Esophagus squamous epithelium (tissue), 5 donors: ENCODE data around the gene ARRB1. TPM values are rescaled to one million over a fixed set of nuclear protein-coding genes. Genes with fewer than 3 reads are reported as not detected.

ENCODE experiments used
- DNase-seq: peaks from one replicate; lab custom pipeline; 2025; lab: John Stamatoyannopoulos, UW
- H3K27ac ChIP-seq, 4 donors: fragments of 200-600 bp; sonication (generic); one replicate each; pipeline ENCODE4 v1.5.1; 2016 to 2019; ENCODE audit warnings: mild to moderate bottlenecking in 1 of 4
- H3K27me3 ChIP-seq, 4 donors: fragments of 200-600 bp; sonication (generic); 1 replicate in 3 of 4; 2 replicates in 1 of 4; pipeline versions ENCODE4 v1.5.1 to v1.6.0; 2017 to 2021; ENCODE audit warnings: antibody characterized with exemption in 1 of 4
- H3K36me3 ChIP-seq, 3 donors: fragments of 200-600 bp; sonication (generic); one replicate each; pipeline ENCODE4 v1.5.1; 2016 to 2019
- H3K4me1 ChIP-seq, 3 donors: fragments of 200-600 bp; sonication (generic); one replicate each; pipeline ENCODE4 v1.5.1; 2017 to 2019
- H3K4me3 ChIP-seq, 4 donors: fragments of 200-600 bp; sonication (generic); 1 replicate in 3 of 4; 2 replicates in 1 of 4; pipeline ENCODE4 v1.5.1; 2016 to 2019; ENCODE audit warnings: mild to moderate bottlenecking in 2 of 4, moderate library complexity in 1 of 4
- H3K9me3 ChIP-seq, 3 donors: fragments of 200-600 bp; sonication (generic); one replicate each; pipeline ENCODE4 v1.5.1; 2016 to 2019
- POLR2A ChIP-seq, 4 donors: fragments of 450-650 bp; IDR thresholded peaks; one replicate each; pipeline ENCODE4 v1.6.1; 2017; ENCODE audit warnings: antibody characterized with exemption in 4 of 4, mild to moderate bottlenecking in 4 of 4, moderate library complexity in 3 of 4
- WGBS, 2 donors: methylation state at CpG; one replicate each; pipeline ENCODE4 v1.1.5; 2018; 5-methylcytosine and 5-hydroxymethylcytosine counted together
- intact Hi-C: fragments of 100-400 bp; cut with DNase I; formaldehyde crosslinking; loops from one replicate; pipeline ENCODE4 v1.15.0; 2022
- total RNA-seq, 4 donors: library from RNA; depleted of rRNA; stranded (reverse); fragments of >200 nt; gene quantifications; one replicate each; pipeline ENCODE4 v1.1.0, GENCODE V29; 2016
- TF ChIP-seq, protein P1 (sequence below), 6 experiments: fragments of 450-650 bp in 4 of 6; fragments of 200-600 bp in 2 of 6; sonication (generic) in 2 of 6; IDR thresholded peaks; one replicate each; pipeline ENCODE4 v1.5.1; 2016 to 2019; ENCODE audit warnings: antibody characterized with exemption in 6 of 6, mild to moderate bottlenecking in 4 of 6, moderate library complexity in 4 of 6
- donor health status: DM: yes; HTN: yes; CAD: no.

The ARRB1 gene
- total RNA-seq, 4 donors from 2014 or later, result 9.6 to 24.8 (median 17.8) TPM

DNA sequence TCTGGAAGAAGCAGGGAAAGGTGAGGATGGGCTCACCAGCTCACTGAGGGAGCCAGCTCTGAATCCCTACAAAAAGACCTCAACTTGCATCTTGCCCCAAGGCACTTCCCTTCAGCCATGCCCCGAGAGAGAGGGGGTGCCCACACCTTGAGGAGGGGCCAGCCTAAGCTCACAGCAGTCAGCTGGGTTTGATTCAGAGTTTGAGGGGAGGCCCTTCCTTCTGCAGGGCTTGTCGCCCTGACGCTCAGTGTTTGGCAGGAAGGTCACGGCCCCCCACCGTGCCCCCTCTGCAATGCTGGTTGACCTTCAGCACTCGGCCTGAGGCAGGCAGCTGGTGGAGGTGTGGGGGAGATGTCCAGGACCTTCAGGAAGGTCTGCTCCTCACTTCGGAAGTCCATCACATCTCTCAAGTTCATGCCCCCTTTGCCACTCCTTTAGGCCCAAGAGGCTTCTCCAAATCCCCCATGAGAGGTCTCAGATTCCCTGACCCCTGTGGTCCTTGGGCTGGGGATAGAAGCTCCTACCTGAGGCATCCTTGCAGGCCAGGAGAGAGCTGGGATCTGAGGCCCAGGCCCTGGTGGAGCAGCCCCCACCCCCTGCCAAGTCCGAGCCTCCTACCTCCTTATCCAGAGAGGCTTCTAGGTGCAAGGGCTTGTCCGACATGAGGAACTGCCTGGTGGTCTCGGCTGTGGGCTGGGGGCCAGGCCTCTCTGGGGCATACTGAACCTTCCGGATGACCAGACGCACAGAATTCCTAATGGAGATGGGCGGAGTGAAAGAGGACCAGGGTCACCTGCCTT is 73.3 kb downstream of the ARRB1 start:
- WGBS, 2 donors, result 73% methylated on average over 3 of the region's 13 CpGs; no CpG with 5 or more reads in 1 of the 2 donors
- Histone ChIP-seq H3K4me1 (peaks cover 0 to 32% (median 11%) of the 10 kb centered on the region in 3 donors), H3K36me3 (peaks cover 3 to 71% (median 7%) of the 10 kb centered on the region in 3 donors), H3K27me3 (no peaks in the 10 kb centered on the region), H3K9me3 (no peaks in the 10 kb centered on the region), H3K4me3 (no peak overlapping the region), H3K27ac (no peak overlapping the region)
- TF ChIP-seq, protein P1, sequence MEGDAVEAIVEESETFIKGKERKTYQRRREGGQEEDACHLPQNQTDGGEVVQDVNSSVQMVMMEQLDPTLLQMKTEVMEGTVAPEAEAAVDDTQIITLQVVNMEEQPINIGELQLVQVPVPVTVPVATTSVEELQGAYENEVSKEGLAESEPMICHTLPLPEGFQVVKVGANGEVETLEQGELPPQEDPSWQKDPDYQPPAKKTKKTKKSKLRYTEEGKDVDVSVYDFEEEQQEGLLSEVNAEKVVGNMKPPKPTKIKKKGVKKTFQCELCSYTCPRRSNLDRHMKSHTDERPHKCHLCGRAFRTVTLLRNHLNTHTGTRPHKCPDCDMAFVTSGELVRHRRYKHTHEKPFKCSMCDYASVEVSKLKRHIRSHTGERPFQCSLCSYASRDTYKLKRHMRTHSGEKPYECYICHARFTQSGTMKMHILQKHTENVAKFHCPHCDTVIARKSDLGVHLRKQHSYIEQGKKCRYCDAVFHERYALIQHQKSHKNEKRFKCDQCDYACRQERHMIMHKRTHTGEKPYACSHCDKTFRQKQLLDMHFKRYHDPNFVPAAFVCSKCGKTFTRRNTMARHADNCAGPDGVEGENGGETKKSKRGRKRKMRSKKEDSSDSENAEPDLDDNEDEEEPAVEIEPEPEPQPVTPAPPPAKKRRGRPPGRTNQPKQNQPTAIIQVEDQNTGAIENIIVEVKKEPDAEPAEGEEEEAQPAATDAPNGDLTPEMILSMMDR (IDR thresholded peaks at IDR 0.05), result no peak
- no peak for TF ChIP-seq POLR2A (IDR thresholded peaks at IDR 0.05)
- intact Hi-C loops, result loop anchor here (10.0 kb wide), 1 partner anchor 257 kb away; no protein-coding TSS in a partner anchor
- no peak for DNase-seq

DNA sequence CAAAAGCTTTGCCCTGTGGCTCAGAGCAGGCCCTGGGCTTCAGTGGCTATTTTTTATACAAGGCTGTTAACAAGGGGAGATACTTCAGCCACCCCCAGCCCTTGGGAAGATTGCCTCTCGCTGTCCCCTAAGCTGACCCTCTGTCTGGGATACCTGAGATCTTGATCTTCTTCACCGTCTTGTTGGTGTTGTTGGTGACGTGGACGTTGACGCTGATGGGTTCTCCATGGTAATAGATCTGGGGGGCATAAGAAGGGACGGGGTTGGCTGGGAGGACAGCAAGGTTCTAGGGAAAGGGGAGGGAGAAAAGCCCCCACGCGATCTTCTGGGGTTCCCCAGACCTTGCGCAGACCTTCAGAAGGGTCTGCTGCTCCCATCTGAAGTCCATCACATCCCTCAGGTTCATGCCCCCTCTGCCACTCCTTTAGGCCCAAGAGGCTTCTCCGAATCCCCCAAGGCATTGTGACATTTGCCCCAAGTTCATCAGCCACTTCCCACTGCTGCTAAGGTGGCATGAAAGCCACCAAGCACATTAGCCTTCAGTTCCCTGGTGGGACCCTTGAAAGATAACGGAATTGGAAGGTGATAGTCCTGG is 74.2 kb downstream of the ARRB1 start:
- Histone ChIP-seq H3K27me3 (no peaks in the 10 kb centered on the region), H3K9me3 (no peaks in the 10 kb centered on the region), H3K4me1 (peaks cover 0 to 32% (median 11%) of the 10 kb centered on the region in 3 donors), H3K4me3 (no peak overlapping the region), H3K36me3 (peaks cover 3 to 71% (median 7%) of the 10 kb centered on the region in 3 donors), H3K27ac (peak overlapping the region in 1 of 4 donors; percentile 16)
- TF ChIP-seq POLR2A (IDR thresholded peaks at IDR 0.05), result no peak
- TF ChIP-seq, protein P1 (IDR thresholded peaks at IDR 0.05), result no peak
- intact Hi-C loops, result loop anchor here (10.0 kb wide), 1 partner anchor 257 kb away; no protein-coding TSS in a partner anchor
- no peak for DNase-seq
- WGBS, 2 donors, result 91 to 95% methylated on average over 5 to 11 of the region's 11 CpGs

DNA sequence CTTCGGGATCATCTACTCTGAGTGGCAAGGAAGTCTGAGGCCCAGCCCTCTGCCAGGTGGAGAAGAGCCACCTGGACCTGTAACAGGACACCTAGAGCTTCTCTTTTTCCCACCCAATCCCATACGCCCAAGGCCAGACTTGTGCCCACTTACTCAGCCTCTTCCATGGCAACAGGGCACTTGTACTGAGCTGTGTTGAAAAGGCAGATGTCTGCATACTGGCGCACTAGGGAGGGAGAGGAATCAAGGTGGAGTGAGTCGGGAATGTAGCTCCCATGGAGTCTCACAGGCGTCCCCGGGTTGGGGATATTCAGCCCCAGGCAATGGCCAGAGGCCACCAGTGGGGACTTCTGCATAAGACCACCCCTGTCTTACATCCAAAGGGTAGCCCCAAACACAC is 74.8 kb downstream of the ARRB1 start:
- H3K4me3 ChIP-seq, result no peak overlapping the region
- DNase-seq, result no peak
- peaks cover 0 to 32% (median 11%) of the 10 kb centered on the region in 3 donors for H3K4me1 ChIP-seq
- 67 to 69% methylated on average over 2 of the region's 6 CpGs for WGBS, 2 donors
- no peaks in the 10 kb centered on the region for H3K27me3 ChIP-seq
- peaks cover 3 to 73% (median 7%) of the 10 kb centered on the region in 3 donors for H3K36me3 ChIP-seq
- no peaks in the 10 kb centered on the region for H3K9me3 ChIP-seq
- TF ChIP-seq POLR2A (IDR thresholded peaks at IDR 0.05), result no peak
- TF ChIP-seq, protein P1 (IDR thresholded peaks at IDR 0.05), result no peak
- H3K27ac ChIP-seq, result peak overlapping the region in 2 of 4 donors; percentile 25 to 58
- intact Hi-C loops, result loop anchor here (10.0 kb wide), 1 partner anchor 258 kb away; no protein-coding TSS in a partner anchor

DNA sequence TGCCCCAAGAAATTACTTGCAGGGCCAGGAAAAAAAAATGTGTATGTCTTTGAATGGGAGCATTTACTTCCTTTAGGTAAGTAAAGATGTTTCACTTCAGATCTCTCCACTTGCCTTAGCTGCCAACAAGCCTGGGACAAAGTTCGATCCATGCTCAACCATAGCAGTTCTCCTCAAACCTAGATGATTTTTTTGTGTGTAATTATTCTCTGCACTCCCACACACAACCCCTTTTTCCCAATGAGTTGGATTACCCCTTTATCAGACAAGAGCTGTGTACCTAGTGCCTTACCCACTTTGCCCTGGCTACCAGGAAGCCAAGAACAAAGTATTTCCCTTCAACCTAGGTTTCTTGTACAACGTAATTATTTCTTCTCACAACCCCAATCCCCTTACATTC is 75.3 kb downstream of the ARRB1 start:
- H3K9me3 ChIP-seq, result no peaks in the 10 kb centered on the region
- 67 to 81% methylated on average over 2 of the region's 2 CpGs for WGBS, 2 donors
- no peak overlapping the region for H3K4me3 ChIP-seq
- no peak for TF ChIP-seq POLR2A (IDR thresholded peaks at IDR 0.05)
- TF ChIP-seq, protein P1 (IDR thresholded peaks at IDR 0.05), result no peak
- no peak for DNase-seq
- intact Hi-C loops, result loop anchor here (10.0 kb wide), 1 partner anchor 259 kb away; no protein-coding TSS in a partner anchor
- no peaks in the 10 kb centered on the region for H3K27me3 ChIP-seq
- peaks cover 3 to 73% (median 7%) of the 10 kb centered on the region in 3 donors for H3K36me3 ChIP-seq
- peak overlapping the region in 2 of 4 donors; percentile 25 to 58 for H3K27ac ChIP-seq
- H3K4me1 ChIP-seq, result peaks cover 0 to 31% (median 11%) of the 10 kb centered on the region in 3 donors
